Body of pancreas (tissue), 4 donors: Measurements from ENCODE around the gene GNB1L.

Source experiments
- CTCF ChIP-seq, 7 experiments: fragments of 450-650 bp in 4 of 7; fragments of 200-600 bp in 3 of 7; sonication (generic) in 3 of 7; IDR thresholded peaks; one replicate each; pipeline ENCODE4 v1.5.1; 2016 to 2019; ENCODE audit warnings: antibody characterized with exemption in 7 of 7
- POLR2A ChIP-seq, 3 donors: fragments of 450-650 bp; IDR thresholded peaks; one replicate each; pipeline ENCODE4 v1.6.1; 2016; ENCODE audit warnings: antibody characterized with exemption in 3 of 3, mild to moderate bottlenecking in 2 of 3

GRCh38 chr22:19887256-19887985 is 32.7 kb upstream of the GNB1L start:
- no peak for TF ChIP-seq POLR2A (IDR thresholded peaks at IDR 0.05)
- no peak for TF ChIP-seq CTCF (IDR thresholded peaks at IDR 0.05)
